NK-92 (cell line): ENCODE results near the gene CENPN.

ENCODE experiments used
- DNase-seq: peaks from one replicate; lab custom pipeline; 2025; ENCODE audit not compliant: unreplicated experiment; lab: John Stamatoyannopoulos, UW

The CENPN gene

DNA sequence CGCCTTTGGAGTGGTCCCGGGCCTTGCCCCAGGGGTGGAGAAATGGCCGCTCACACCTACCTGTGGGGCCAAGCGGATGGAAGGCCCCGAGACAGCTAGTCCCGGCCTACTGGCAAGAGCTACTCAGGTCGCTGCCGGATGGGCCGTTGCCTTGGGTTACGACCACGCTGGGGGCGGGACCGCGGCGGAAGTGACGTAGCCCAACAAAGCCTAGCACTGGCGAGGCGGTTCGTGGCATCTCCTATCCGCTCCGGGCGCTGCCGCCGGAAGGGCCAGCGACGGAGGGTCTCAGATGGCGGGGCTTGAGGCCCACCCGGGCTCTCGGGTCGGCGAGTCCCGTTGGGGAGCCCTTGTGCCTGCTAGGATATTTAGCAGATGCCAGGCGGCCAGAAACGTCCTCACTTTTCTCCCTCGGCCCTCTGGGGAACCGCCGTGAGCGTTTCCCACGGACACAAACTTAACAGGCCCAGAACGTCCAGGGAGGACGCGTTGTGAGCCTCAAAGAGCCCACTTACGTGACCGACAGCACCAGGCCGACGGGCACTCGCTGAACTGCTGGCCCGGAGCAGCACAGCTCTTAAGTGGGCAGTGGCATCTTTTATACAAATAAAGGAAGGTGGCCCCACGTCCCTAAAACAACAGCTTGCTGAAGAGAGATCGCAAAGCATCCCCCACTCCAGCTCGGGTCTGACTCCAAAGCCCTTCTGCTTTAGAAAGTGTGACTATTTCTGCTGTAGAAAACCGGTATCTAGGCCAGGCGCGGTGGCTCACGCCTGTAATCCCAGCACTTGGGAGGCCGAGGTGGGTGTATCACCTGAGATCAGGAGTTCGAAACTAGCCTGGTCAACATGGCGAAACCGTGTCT lies 70.3 kb downstream of the CENPN start, which contains the start of gene C16orf46:
C16orf46 (minus strand) TSS at position 163 of the 865 bp plus-strand sequence. CDS start 13,283 bp downstream, outside the sequence.
- DNase-seq = peak; percentile 37

- DNase-seq = no peak
Measured at GRCh38 chr16:81080233-81080632, 73.2 kb downstream of the CENPN start.

GRCh38 chr16:81081014-81081413 lies 74.0 kb downstream of the CENPN start:
- no peak for DNase-seq
